SU-DHL-6 (cell line): ENCODE data around the gene ACOX2.

Experiments used
- H2AFZ ChIP-seq: fragments of 200-600 bp; sonication (generic); 2 replicates; pipeline ENCODE4 v1.6.1; 2014; ENCODE audit warnings: low read depth, mild to moderate bottlenecking, moderate library complexity, mixed read lengths, antibody characterized with exemption, low read length; ENCODE audit not compliant: severe bottlenecking
- H3F3A ChIP-seq: fragments of 200-600 bp; shearing (Covaris generic); 2 replicates; pipeline ENCODE4 v1.6.0; 2016; ENCODE audit warnings: antibody characterized with exemption, mild to moderate bottlenecking; ENCODE audit not compliant: insufficient read depth
- H3K27ac ChIP-seq: fragments of 200-600 bp; sonication (generic); 2 replicates; pipeline ENCODE4 v1.5.1; 2016; ENCODE audit warnings: low read depth, mild to moderate bottlenecking, low read length, moderate library complexity, mixed read lengths
- H3K27me3 ChIP-seq: fragments of 200-600 bp; sonication (generic), shearing (Covaris generic); 2 replicates; pipeline ENCODE4 v1.6.0; 2014; ENCODE audit warnings: mild to moderate bottlenecking, low read length
- H3K36me3 ChIP-seq: fragments of 200-600 bp; sonication (generic); 2 replicates; pipeline ENCODE4 v1.6.1; 2014; ENCODE audit warnings: mild to moderate bottlenecking, low read length, mixed read lengths
- H3K4me2 ChIP-seq: fragments of 300-600, 200-600 bp; shearing (Covaris generic), sonication (generic); 2 replicates; pipeline ENCODE4 v1.6.0; 2014; ENCODE audit warnings: low read length, low read depth, mild to moderate bottlenecking; ENCODE audit not compliant: poor library complexity, severe bottlenecking
- H3K4me3 ChIP-seq: fragments of 200-600 bp; sonication (generic); 2 replicates; pipeline ENCODE4 v1.5.1; 2014; ENCODE audit warnings: antibody characterized with exemption, low read length, mild to moderate bottlenecking, mixed read lengths; ENCODE audit not compliant: insufficient read depth, poor library complexity, severe bottlenecking
- H3K79me2 ChIP-seq: fragments of 200-600 bp; sonication (generic); 2 replicates; pipeline ENCODE4 v1.6.1; 2014; ENCODE audit warnings: mild to moderate bottlenecking, low read length, moderate library complexity; ENCODE audit not compliant: insufficient read depth
- H3K9ac ChIP-seq: fragments of 200-600 bp; sonication (generic); 2 replicates; pipeline ENCODE4 v1.7.0; 2014; ENCODE audit warnings: mild to moderate bottlenecking, low read length
- H3K9me2 ChIP-seq: fragments of 200-600 bp; sonication (generic); replicated peaks from 2 replicates; pipeline ENCODE4 v1.6.1; 2014; ENCODE audit warnings: low read length; ENCODE audit not compliant: insufficient read depth
- H3K9me3 ChIP-seq: fragments of 200-600 bp; sonication (generic); 2 replicates; pipeline ENCODE4 v1.6.1; 2014; ENCODE audit warnings: low read length, mixed read lengths; ENCODE audit not compliant: insufficient read depth
- H4K20me1 ChIP-seq: fragments of 200-600 bp; sonication (generic); 2 replicates; pipeline ENCODE4 v1.6.1; 2014; ENCODE audit warnings: low read depth, mild to moderate bottlenecking, antibody characterized with exemption, low read length, moderate library complexity, mixed read lengths
- CTCF ChIP-seq: fragments of 200-600 bp; sonication (generic); IDR thresholded peaks from one replicate; pipeline ENCODE4 v1.5.1; 2017; ENCODE audit warnings: antibody characterized with exemption, mild to moderate bottlenecking, low read length, moderate library complexity; ENCODE audit not compliant: insufficient read depth, poor library complexity, severe bottlenecking
- EZH2phosphoT487 ChIP-seq: fragments of 200-600 bp; sonication (generic), shearing (Covaris generic); conservative IDR thresholded peaks from 2 replicates; pipeline ENCODE4 v1.6.1; 2018; ENCODE audit warnings: mild to moderate bottlenecking, antibody characterized with exemption, low read length, moderate library complexity, mixed read lengths

The ACOX2 gene

GRCh38 chr3:58492494-58492905, 44.5 kb downstream of the ACOX2 start:
- peak overlapping the region; percentile 73 for H3K4me2 ChIP-seq
- H3K4me3 ChIP-seq = peak overlapping the region; percentile 62
- no peaks in the 10 kb centered on the region for H3K9me2 ChIP-seq
- TF ChIP-seq EZH2phosphoT487 (no peak), CTCF (no peak)
- H3F3A ChIP-seq = peaks cover 9% of the 10 kb centered on the region; the same call in 1 of the 2 replicates
- peaks cover 16% of the 10 kb centered on the region for H3K79me2 ChIP-seq
- H3K27ac ChIP-seq = no peak overlapping the region
- H2AFZ ChIP-seq = peak overlapping the region; percentile 52
- no peaks in the 10 kb centered on the region for H3K27me3 ChIP-seq
- peak overlapping the region; percentile 68 for H3K9ac ChIP-seq
- no peaks in the 10 kb centered on the region for H3K36me3 ChIP-seq
- peaks cover 15% of the 10 kb centered on the region; the same call in 1 of the 2 replicates for H4K20me1 ChIP-seq
- H3K9me3 ChIP-seq = no peaks in the 10 kb centered on the region

- TF ChIP-seq EZH2phosphoT487 (no peak), CTCF (peak; percentile 34)
- Histone ChIP-seq H4K20me1 (peaks cover 15% of the 10 kb centered on the region; the same call in 1 of the 2 replicates), H3K79me2 (peaks cover 16% of the 10 kb centered on the region), H3K9me3 (no peaks in the 10 kb centered on the region), H3K27ac (no peak within 1 kb of the TSS), H3K4me3 (peak within 1 kb of the TSS; percentile 62), H3K4me2 (peak within 1 kb of the TSS; percentile 73), H3K36me3 (no peaks in the 10 kb centered on the region), H3K27me3 (no peaks in the 10 kb centered on the region), H3F3A (peaks cover 9% of the 10 kb centered on the region; the same call in 1 of the 2 replicates), H3K9ac (peak within 1 kb of the TSS; percentile 68), H3K9me2 (no peaks in the 10 kb centered on the region), H2AFZ (peak within 1 kb of the TSS; percentile 52)
Measured at GRCh38 chr3:58491506-58492402, 45.2 kb downstream of the ACOX2 start, which contains the start of gene KCTD6. TSS of gene KCTD6 (plus strand) at chr3:58492096. CDS start at chr3:58498756, 6,660 bp downstream.

- H3K4me3 ChIP-seq = no peak overlapping the region
- H3F3A ChIP-seq = peaks cover 9% of the 10 kb centered on the region; the same call in 1 of the 2 replicates
- 0 out of 2 replicates have a peak overlapping the region, but pooled peaks have one; percentile 5 for H3K9ac ChIP-seq
- H3K4me2 ChIP-seq = peak overlapping the region; percentile 44
- H2AFZ ChIP-seq = peak overlapping the region; percentile 14
- H4K20me1 ChIP-seq = peaks cover 15% of the 10 kb centered on the region; the same call in 1 of the 2 replicates
- no peaks in the 10 kb centered on the region for H3K27me3 ChIP-seq
- H3K36me3 ChIP-seq = no peaks in the 10 kb centered on the region
- H3K27ac ChIP-seq = no peak overlapping the region
- H3K79me2 ChIP-seq = peaks cover 16% of the 10 kb centered on the region
- TF ChIP-seq EZH2phosphoT487 = no peak
- no peak for TF ChIP-seq CTCF
- no peaks in the 10 kb centered on the region for H3K9me2 ChIP-seq
- no peaks in the 10 kb centered on the region for H3K9me3 ChIP-seq
Measured at GRCh38 chr3:58490860-58491501, 46.0 kb downstream of the ACOX2 start.
